ENCODE results near the gene AMN1.

Gene AMN1

DNA sequence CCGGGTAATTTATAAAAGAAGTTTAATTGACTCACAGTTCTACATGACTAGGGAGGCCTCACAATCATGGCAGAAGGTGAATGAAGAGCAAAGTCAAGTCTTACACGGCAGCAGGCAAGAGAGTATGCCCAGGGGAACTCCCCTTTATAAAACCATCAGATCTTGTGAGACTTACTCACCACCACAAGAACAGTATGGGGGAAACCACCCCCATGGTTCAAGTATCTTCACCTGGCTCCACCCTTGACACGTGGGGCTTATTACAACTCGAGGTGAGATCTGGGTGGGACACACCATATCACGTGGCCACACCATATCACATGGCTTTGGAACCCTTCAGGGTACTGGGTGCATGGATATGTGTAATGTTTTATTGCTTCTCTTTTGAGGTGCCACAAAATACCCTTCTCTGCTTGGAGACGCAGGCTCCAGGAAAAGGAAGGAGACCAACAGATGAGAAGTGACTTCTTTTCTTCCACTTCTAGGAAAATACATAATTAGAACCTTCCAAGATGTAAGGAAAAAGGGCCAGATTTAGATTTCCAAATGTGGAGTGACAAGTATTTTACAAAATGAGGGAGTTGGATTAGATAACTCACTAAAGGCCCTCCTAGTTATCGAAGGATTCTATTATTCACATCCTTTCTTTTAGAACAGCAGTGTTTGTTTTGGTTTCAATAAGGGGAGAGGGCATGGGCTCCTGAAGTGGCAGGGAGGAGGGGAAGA lies 102.4 kb downstream of the AMN1 start:
- DNase-seq: no peak

DNA sequence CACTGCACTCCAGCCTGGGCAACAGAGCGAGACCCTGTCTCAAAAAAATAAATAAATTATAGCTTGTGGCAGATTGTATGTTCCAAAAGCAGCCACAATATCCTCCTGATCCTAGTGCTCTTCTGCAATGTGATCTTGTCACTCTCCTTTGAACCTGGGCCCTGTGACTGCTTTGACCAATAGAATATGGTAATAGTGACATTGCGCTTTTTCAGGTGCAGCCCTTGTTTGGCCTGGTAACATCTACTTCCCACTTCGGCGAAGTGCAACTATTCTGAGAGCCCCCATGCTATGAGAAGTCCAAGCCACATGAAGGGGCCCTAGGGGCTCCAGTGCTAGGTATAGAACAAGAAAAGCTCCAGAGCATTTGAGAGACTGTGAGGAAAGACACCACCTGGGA lies 106.8 kb downstream of the AMN1 start:
- DNase-seq: no peak

Data from kidney glomerular epithelial cell (primary cell).